HFFc6 (cell line): Measurements from ENCODE around the gene BST2. TPM values are rescaled to one million over a fixed set of nuclear protein-coding genes. Genes with fewer than 3 reads are reported as not detected.
"Not testable (repeated sequence)": the region's sequence is repeated elsewhere in the genome, so short reads cannot be mapped to it uniquely, and the experiment has no call there.

Experiments
- DNase-seq: peaks from one replicate; pipeline ENCODE4 v3.0.0-alpha.2; 2018
- H3K27ac Mint-ChIP-seq: 2 replicates; pipeline ENCODE4 v1.8.0; 2020; ENCODE audit warnings: mild to moderate bottlenecking, mixed read lengths
- H3K27me3 Mint-ChIP-seq: 2 replicates; pipeline ENCODE4 v1.8.0; 2021; ENCODE audit warnings: mild to moderate bottlenecking, moderate library complexity, mixed read lengths; ENCODE audit not compliant: insufficient read depth
- H3K36me3 Mint-ChIP-seq: 2 replicates; pipeline ENCODE4 v1.8.0; 2021; ENCODE audit warnings: low read depth, mixed read lengths
- H3K4me1 Mint-ChIP-seq: 2 replicates; pipeline ENCODE4 v1.8.0; 2020; ENCODE audit warnings: low read depth, mixed read lengths
- H3K4me3 Mint-ChIP-seq: 2 replicates; pipeline ENCODE4 v1.8.0; 2020; ENCODE audit warnings: mild to moderate bottlenecking, moderate library complexity, mixed read lengths
- H3K9me3 Mint-ChIP-seq: 2 replicates; pipeline ENCODE4 v1.8.0; 2020; ENCODE audit warnings: mild to moderate bottlenecking, mixed read lengths
- total RNA-seq, 6 experiments: library from RNA; stranded (reverse); fragmentation: NEBNext Ultra II Directional; extraction: Animal tissue kit (Norgen Biotek cat#: 25700); gene quantifications; 2 replicates in 1 of 6; 3 replicates in 5 of 6; pipeline ENCODE4 v1.2.3, GENCODE V29; 2021
- TF ChIP-seq, protein P1 (sequence below): fragments of 200-600 bp; sonication (generic); IDR thresholded peaks from 2 replicates; pipeline ENCODE4 v1.5.0; 2021; ENCODE audit warnings: antibody characterized with exemption, mild to moderate bottlenecking

BST2 gene
- total RNA-seq, 6 experiments from 2014 or later, result 0.21 to 0.59 (median 0.34) TPM; not detected in 3

GRCh38 chr19:17379221-17379631, 26.2 kb downstream of the BST2 start:
- no peaks in the 10 kb centered on the region for H3K9me3 Mint-ChIP-seq
- TF ChIP-seq, protein P1, sequence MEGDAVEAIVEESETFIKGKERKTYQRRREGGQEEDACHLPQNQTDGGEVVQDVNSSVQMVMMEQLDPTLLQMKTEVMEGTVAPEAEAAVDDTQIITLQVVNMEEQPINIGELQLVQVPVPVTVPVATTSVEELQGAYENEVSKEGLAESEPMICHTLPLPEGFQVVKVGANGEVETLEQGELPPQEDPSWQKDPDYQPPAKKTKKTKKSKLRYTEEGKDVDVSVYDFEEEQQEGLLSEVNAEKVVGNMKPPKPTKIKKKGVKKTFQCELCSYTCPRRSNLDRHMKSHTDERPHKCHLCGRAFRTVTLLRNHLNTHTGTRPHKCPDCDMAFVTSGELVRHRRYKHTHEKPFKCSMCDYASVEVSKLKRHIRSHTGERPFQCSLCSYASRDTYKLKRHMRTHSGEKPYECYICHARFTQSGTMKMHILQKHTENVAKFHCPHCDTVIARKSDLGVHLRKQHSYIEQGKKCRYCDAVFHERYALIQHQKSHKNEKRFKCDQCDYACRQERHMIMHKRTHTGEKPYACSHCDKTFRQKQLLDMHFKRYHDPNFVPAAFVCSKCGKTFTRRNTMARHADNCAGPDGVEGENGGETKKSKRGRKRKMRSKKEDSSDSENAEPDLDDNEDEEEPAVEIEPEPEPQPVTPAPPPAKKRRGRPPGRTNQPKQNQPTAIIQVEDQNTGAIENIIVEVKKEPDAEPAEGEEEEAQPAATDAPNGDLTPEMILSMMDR, result no peak
- peaks cover 7% of the 10 kb centered on the region; the same call in 1 of the 2 replicates for H3K36me3 Mint-ChIP-seq
- H3K4me1 Mint-ChIP-seq, result peaks cover 4% of the 10 kb centered on the region; the same call in 1 of the 2 replicates
- H3K27me3 Mint-ChIP-seq, result peaks cover 16% of the 10 kb centered on the region
- no peak overlapping the region for H3K27ac Mint-ChIP-seq
- no peak overlapping the region for H3K4me3 Mint-ChIP-seq
- DNase-seq, result no peak

DNA sequence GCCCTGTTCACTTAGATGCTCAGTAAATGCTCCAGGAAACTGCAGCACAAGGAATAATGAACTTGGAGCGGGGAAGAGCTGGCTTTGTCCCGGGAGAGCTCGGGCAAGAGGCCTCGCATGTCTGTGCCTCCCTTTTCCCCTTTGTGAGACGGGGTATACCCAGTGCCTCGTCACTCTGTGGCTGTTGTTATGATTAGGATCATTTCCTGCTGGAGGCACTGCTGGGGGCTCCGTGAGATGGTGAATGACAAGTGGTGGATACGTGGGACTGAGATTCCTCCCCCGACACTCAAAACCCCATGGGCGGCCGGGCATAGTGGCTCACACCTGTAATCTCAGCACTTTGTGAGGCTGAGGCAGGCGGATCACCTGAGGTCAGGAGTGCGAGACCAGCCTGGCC, 27.2 kb downstream of the BST2 start:
- peaks cover 16% of the 10 kb centered on the region for H3K27me3 Mint-ChIP-seq
- H3K4me1 Mint-ChIP-seq, result peaks cover 4% of the 10 kb centered on the region; the same call in 1 of the 2 replicates
- peaks cover 7% of the 10 kb centered on the region; the same call in 1 of the 2 replicates for H3K36me3 Mint-ChIP-seq
- no peaks in the 10 kb centered on the region for H3K9me3 Mint-ChIP-seq
- no peak overlapping the region for H3K27ac Mint-ChIP-seq
- DNase-seq, result no peak
- TF ChIP-seq, protein P1, result no peak
- no peak overlapping the region for H3K4me3 Mint-ChIP-seq

- TF ChIP-seq, protein P1, result no peak
- Mint-ChIP-seq H3K27ac (no peak within 1 kb of the TSS), H3K27me3 (peaks cover 16% of the 10 kb centered on the region), H3K9me3 (no peaks in the 10 kb centered on the region), H3K4me3 (no peak within 1 kb of the TSS), H3K4me1 (no peaks in the 10 kb centered on the region), H3K36me3 (peaks cover 7% of the 10 kb centered on the region; the same call in 1 of the 2 replicates)
- DNase-seq, result no peak
Measured at GRCh38 chr19:17376935-17377600, 28.4 kb downstream of the BST2 start, which contains the start of gene PLVAP. PLVAP (minus strand) TSS chr19:17377342; CDS start chr19:17377288, 54 bp downstream.

- Mint-ChIP-seq H3K27ac (no peak overlapping the region), H3K27me3 (peaks cover 14% of the 10 kb centered on the region), H3K9me3 (no peaks in the 10 kb centered on the region), H3K4me3 (no peak overlapping the region), H3K4me1 (peaks cover 7% of the 10 kb centered on the region; the same call in 1 of the 2 replicates), H3K36me3 (no peaks in the 10 kb centered on the region)
- no peak for DNase-seq
- TF ChIP-seq, protein P1, result no peak
Measured at GRCh38 chr19:17370026-17370587, 35.3 kb downstream of the BST2 start.

GRCh38 chr19:17365361-17365760, 40.1 kb downstream of the BST2 start:
- Mint-ChIP-seq H3K27ac (no peak overlapping the region), H3K36me3 (no peaks in the 10 kb centered on the region), H3K9me3 (no peaks in the 10 kb centered on the region), H3K4me1 (peaks cover 5% of the 10 kb centered on the region; the same call in 1 of the 2 replicates), H3K27me3 (peaks cover 25% of the 10 kb centered on the region), H3K4me3 (no peak overlapping the region)
- TF ChIP-seq, protein P1, result no peak
- DNase-seq, result no peak

DNA sequence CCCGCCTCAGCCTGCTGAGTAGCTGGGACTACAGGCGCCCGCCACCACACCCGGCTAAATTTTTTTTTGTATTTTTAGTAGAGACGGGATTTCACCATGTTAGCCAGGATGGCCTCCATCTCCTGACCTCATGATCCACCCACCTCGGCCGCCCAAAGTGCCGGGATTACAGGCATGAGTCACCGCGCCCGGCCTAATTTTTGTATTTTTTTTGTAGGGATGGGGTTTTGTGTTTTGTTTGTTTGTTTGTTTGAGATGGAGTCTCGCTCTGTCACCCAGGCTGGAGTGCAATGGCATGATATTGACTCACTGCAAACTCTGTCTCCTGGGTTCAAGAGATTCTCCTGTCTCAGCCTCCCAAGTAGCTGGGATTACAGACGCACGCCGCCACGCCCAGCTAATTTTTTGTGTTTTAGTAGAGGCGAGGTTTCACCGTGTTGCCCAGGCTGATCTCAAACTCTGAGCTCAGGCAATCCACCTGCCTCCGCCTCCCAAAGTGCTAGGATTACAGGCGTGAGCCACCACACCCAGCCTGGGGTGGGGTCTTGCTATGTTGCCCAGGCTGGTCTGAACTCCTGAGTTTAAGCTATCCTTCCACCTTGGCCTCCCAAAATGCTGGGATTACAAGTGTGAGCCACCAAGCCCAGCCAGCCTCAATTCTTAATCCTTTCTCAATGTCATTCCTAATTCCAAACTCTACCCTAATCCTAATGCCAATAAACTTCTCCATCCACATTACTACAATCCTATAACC, 41.4 kb downstream of the BST2 start:
- not testable (repeated sequence) for DNase-seq, H3K36me3 Mint-ChIP-seq, H3K4me3 Mint-ChIP-seq, H3K9me3 Mint-ChIP-seq, H3K4me1 Mint-ChIP-seq, H3K27ac Mint-ChIP-seq
- peaks cover 26% of the 10 kb centered on the region for H3K27me3 Mint-ChIP-seq
